Panc1 (cell line): ENCODE results near the gene ADAMTS2. TPM values are rescaled to one million over a fixed set of nuclear protein-coding genes. Genes with fewer than 3 reads are reported as not detected.

ENCODE experiments used
- ATAC-seq: fragments of 200-7000 bp; cut with Tn5 transposase; 2 replicates; pipeline ENCODE4 v1.9.1; 2020; ENCODE audit warnings: mild to moderate bottlenecking, moderate library complexity
- BruUV-seq: library from RNA; stranded (reverse); fragments of 400-500 nt; replicated peaks from 2 replicates; lab custom pipeline; 2021; lab: Mats Ljungman, UMichigan
- CTCF ChIA-PET: fragments of 300-600 bp; sonication (Branson Sonifier 250); formaldehyde crosslinking; loops from one replicate; lab custom pipeline; 2022; ENCODE audit warnings: antibody characterized with exemption; lab: Charles Lee
- POLR2A ChIA-PET: fragments of 300-600 bp; sonication (Branson Sonifier 250); formaldehyde crosslinking; loops from one replicate; lab custom pipeline; 2022; ENCODE audit warnings: antibody characterized with exemption; lab: Charles Lee
- DNase-seq: peaks from one replicate; pipeline ENCODE4 v3.0.0-alpha.2; 2010; ENCODE audit warnings: low read depth, low spot score
- H3K27ac ChIP-seq: 2 replicates; pipeline ENCODE4 v1.5.1; 2011; ENCODE audit warnings: mild to moderate bottlenecking, low read length, inconsistent platforms
- H3K27me3 ChIP-seq: fragments of 200-500 bp; sonication (Bioruptor generic); 2 replicates; pipeline ENCODE4 v1.6.0; 2014; ENCODE audit warnings: low read length, inconsistent platforms; ENCODE audit not compliant: control insufficient read depth, insufficient read depth
- H3K36me3 ChIP-seq: fragments of 200-500 bp; sonication (Bioruptor generic); 2 replicates; pipeline ENCODE4 v1.5.1; 2014; ENCODE audit warnings: inconsistent platforms, mild to moderate bottlenecking, low read length, moderate library complexity; ENCODE audit not compliant: control insufficient read depth, insufficient read depth
- H3K4me1 ChIP-seq: 2 replicates; pipeline ENCODE4 v1.5.1; 2011; ENCODE audit warnings: inconsistent platforms, mild to moderate bottlenecking, low read length, moderate library complexity; ENCODE audit not compliant: control insufficient read depth, insufficient read depth
- H3K4me3 ChIP-seq, 2 experiments: 2 replicates each; pipeline ENCODE4 v1.5.1; 2011 to 2012; ENCODE audit warnings: low read depth in 2 of 2, low read length in 2 of 2, mild to moderate bottlenecking in 2 of 2, inconsistent platforms in 1 of 2, moderate library complexity in 1 of 2
- H3K9me3 ChIP-seq: fragments of 200-500 bp; sonication (Bioruptor generic); 2 replicates; pipeline ENCODE4 v1.5.1; 2014; ENCODE audit warnings: low read depth, mild to moderate bottlenecking, inconsistent platforms, low read length, moderate library complexity; ENCODE audit not compliant: control insufficient read depth, insufficient read depth
- POLR2AphosphoS5 ChIP-seq: IDR thresholded peaks from 2 replicates; pipeline ENCODE4 v1.6.1; 2012; ENCODE audit warnings: mild to moderate bottlenecking, low read depth, low read length, moderate library complexity
- SIN3A ChIP-seq: IDR thresholded peaks from 2 replicates; pipeline ENCODE4 v1.6.1; 2012; ENCODE audit warnings: low read depth, mild to moderate bottlenecking, low read length, moderate library complexity, borderline replicate concordance; ENCODE audit not compliant: insufficient read depth
- TCF7L2 ChIP-seq: IDR thresholded peaks from 2 replicates; pipeline ENCODE4 v1.6.1; 2011; ENCODE audit warnings: mild to moderate bottlenecking, low read depth, low read length, inconsistent platforms
- in situ Hi-C: cut with HindIII; loops from 2 replicates; pipeline ENCODE4 v1.10.0; 2016; ENCODE audit warnings: low sequenced_read_pairs, low pct_unique_long_range_greater_than_20kb
- intact Hi-C: fragments of 100-400 bp; cut with micrococcal nuclease; formaldehyde crosslinking; loops from one replicate; pipeline ENCODE4 v1.10.0; 2022; ENCODE audit not compliant: unreplicated experiment
- total RNA-seq: library from RNA; stranded (reverse); gene quantifications from one replicate; pipeline ENCODE4 v1.2.1, GENCODE V29; 2021; ENCODE audit not compliant: unreplicated experiment
- TF ChIP-seq, protein P1 (sequence below), 2 experiments: IDR thresholded peaks; 2 replicates each; pipeline ENCODE4 v1.6.1; 2011 to 2012; ENCODE audit warnings: low read depth in 2 of 2, control low read depth in 1 of 2, low read length in 1 of 2, mild to moderate bottlenecking in 1 of 2, moderate library complexity in 1 of 2; ENCODE audit not compliant: insufficient read depth in 1 of 2
- TF ChIP-seq, protein P2 (sequence below): fragments of 450-650 bp; IDR thresholded peaks from 2 replicates; pipeline ENCODE4 v1.5.1; 2017; ENCODE audit warnings: mild to moderate bottlenecking

Gene ADAMTS2
- total RNA-seq, 1 experiment from 2014 or later = 0.13 TPM

DNA sequence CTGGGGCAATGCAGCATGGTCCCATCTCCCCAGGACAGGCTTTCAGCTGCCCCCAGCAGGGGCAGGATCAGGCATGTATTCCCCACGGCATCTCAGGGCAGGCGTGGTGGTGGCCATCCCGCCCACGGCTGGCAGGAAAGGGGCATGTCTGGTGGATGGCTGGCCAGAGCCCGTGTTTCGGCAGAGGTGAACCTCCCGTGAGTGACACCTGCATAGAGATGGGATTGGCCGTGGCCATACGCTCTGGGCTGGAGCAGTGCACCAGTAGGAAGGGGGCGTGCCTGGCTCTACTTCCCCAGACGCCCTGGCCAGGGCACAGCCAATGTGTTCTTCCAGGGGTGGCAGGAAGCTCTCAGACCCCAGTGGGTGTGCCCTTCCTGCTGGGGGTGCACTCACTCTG is 146.0 kb downstream of the ADAMTS2 start:
- no peak for TF ChIP-seq SIN3A
- no peak for TF ChIP-seq POLR2AphosphoS5
- TF ChIP-seq TCF7L2 = no peak
- TF ChIP-seq, protein P1, sequence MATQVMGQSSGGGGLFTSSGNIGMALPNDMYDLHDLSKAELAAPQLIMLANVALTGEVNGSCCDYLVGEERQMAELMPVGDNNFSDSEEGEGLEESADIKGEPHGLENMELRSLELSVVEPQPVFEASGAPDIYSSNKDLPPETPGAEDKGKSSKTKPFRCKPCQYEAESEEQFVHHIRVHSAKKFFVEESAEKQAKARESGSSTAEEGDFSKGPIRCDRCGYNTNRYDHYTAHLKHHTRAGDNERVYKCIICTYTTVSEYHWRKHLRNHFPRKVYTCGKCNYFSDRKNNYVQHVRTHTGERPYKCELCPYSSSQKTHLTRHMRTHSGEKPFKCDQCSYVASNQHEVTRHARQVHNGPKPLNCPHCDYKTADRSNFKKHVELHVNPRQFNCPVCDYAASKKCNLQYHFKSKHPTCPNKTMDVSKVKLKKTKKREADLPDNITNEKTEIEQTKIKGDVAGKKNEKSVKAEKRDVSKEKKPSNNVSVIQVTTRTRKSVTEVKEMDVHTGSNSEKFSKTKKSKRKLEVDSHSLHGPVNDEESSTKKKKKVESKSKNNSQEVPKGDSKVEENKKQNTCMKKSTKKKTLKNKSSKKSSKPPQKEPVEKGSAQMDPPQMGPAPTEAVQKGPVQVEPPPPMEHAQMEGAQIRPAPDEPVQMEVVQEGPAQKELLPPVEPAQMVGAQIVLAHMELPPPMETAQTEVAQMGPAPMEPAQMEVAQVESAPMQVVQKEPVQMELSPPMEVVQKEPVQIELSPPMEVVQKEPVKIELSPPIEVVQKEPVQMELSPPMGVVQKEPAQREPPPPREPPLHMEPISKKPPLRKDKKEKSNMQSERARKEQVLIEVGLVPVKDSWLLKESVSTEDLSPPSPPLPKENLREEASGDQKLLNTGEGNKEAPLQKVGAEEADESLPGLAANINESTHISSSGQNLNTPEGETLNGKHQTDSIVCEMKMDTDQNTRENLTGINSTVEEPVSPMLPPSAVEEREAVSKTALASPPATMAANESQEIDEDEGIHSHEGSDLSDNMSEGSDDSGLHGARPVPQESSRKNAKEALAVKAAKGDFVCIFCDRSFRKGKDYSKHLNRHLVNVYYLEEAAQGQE (IDR thresholded peaks at IDR 0.05; ENCODE audit: insufficient read depth in 1 of 2, low read depth in 2 of 2, low read length in 1 of 2) = no peak
- TF ChIP-seq, protein P2, sequence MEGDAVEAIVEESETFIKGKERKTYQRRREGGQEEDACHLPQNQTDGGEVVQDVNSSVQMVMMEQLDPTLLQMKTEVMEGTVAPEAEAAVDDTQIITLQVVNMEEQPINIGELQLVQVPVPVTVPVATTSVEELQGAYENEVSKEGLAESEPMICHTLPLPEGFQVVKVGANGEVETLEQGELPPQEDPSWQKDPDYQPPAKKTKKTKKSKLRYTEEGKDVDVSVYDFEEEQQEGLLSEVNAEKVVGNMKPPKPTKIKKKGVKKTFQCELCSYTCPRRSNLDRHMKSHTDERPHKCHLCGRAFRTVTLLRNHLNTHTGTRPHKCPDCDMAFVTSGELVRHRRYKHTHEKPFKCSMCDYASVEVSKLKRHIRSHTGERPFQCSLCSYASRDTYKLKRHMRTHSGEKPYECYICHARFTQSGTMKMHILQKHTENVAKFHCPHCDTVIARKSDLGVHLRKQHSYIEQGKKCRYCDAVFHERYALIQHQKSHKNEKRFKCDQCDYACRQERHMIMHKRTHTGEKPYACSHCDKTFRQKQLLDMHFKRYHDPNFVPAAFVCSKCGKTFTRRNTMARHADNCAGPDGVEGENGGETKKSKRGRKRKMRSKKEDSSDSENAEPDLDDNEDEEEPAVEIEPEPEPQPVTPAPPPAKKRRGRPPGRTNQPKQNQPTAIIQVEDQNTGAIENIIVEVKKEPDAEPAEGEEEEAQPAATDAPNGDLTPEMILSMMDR = no peak
- POLR2A ChIA-PET = no interaction called here
- in situ Hi-C loops = no loop called here
- CTCF ChIA-PET = no interaction called here
- ATAC-seq (no peak), DNase-seq (no peak)
- H3K36me3 ChIP-seq = no peaks in the 10 kb centered on the region
- H3K9me3 ChIP-seq = no peaks in the 10 kb centered on the region
- no peaks in the 10 kb centered on the region for H3K27me3 ChIP-seq
- no peak overlapping the region for H3K27ac ChIP-seq
- intact Hi-C loops = no loop called here
- no peak overlapping the region for H3K4me3 ChIP-seq
- no peaks in the 10 kb centered on the region for H3K4me1 ChIP-seq
- BruUV-seq = no TSS peak

DNA sequence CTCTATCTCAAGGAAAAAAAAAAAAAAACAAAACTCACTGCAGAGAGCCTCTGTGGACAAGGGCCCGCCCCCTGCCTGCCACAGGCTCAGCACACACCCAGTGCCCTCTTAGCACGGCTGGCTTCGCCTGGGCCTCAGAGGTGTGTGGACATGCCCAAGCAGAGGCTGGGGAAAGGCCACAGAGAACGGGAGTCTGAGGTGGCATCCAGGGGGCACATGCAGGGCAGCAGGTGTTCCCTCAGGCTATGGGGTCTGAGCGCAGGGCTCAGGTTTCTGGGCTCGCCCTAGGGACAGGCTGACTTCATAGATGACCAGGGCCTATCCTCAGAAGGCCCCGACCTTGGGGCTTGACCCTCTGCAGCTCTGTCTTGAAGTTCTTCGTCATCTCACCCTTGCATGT is 146.4 kb downstream of the ADAMTS2 start:
- Histone ChIP-seq H3K36me3 (no peaks in the 10 kb centered on the region), H3K27ac (no peak overlapping the region), H3K4me3 (no peak overlapping the region), H3K27me3 (no peaks in the 10 kb centered on the region), H3K4me1 (no peaks in the 10 kb centered on the region), H3K9me3 (no peaks in the 10 kb centered on the region)
- in situ Hi-C loops = no loop called here
- CTCF ChIA-PET = no interaction called here
- TF ChIP-seq SIN3A (no peak), POLR2AphosphoS5 (no peak), TCF7L2 (no peak)
- TF ChIP-seq, protein P2 = no peak
- TF ChIP-seq, protein P1 (IDR thresholded peaks at IDR 0.05; ENCODE audit: insufficient read depth in 1 of 2, low read depth in 2 of 2, low read length in 1 of 2) = no peak
- POLR2A ChIA-PET = no interaction called here
- DNase-seq (no peak), ATAC-seq (no peak)
- no TSS peak for BruUV-seq
- intact Hi-C loops = no loop called here
